NCI-H187 (cell line): ENCODE data around the gene MORF4L1.
"Not testable (repeated sequence)": the region's sequence is repeated elsewhere in the genome, so short reads cannot be mapped to it uniquely, and the experiment has no call there.

ENCODE experiments used
- DNase-seq, 2 experiments: peaks; one replicate each; lab custom pipeline; 2025; lab: John Stamatoyannopoulos, UW

Gene MORF4L1

GRCh38 chr15:78927077-78927790 lies 54.5 kb downstream of the MORF4L1 start:
- DNase-seq = no peak

GRCh38 chr15:78928176-78928575 lies 55.5 kb downstream of the MORF4L1 start:
- DNase-seq = not testable (repeated sequence)

GRCh38 chr15:78928616-78929093 lies 56.0 kb downstream of the MORF4L1 start:
- DNase-seq = no peak

GRCh38 chr15:78929536-78930264 lies 57.0 kb downstream of the MORF4L1 start:
- DNase-seq = no peak

- no peak for DNase-seq
Measured at GRCh38 chr15:78930577-78931388, 58.1 kb downstream of the MORF4L1 start.

GRCh38 chr15:78931439-78932257 lies 59.0 kb downstream of the MORF4L1 start:
- DNase-seq = no peak

GRCh38 chr15:78932258-78932808 lies 59.6 kb downstream of the MORF4L1 start:
- no peak for DNase-seq

GRCh38 chr15:78933187-78933822 lies 60.6 kb downstream of the MORF4L1 start:
- DNase-seq = no peak

- DNase-seq = no peak
Measured at GRCh38 chr15:78933823-78934654, 61.3 kb downstream of the MORF4L1 start.

GRCh38 chr15:78934655-78935023 lies 61.9 kb downstream of the MORF4L1 start:
- no peak for DNase-seq

- DNase-seq = no peak
Measured at GRCh38 chr15:78937132-78937739, 64.5 kb downstream of the MORF4L1 start.

- no peak for DNase-seq
Measured at GRCh38 chr15:78938658-78939488, 66.2 kb downstream of the MORF4L1 start.

GRCh38 chr15:78942741-78943140 lies 70.1 kb downstream of the MORF4L1 start:
- no peak for DNase-seq

GRCh38 chr15:78943692-78944091 lies 71.0 kb downstream of the MORF4L1 start:
- DNase-seq = no peak

GRCh38 chr15:78944202-78944625 lies 71.5 kb downstream of the MORF4L1 start:
- DNase-seq = no peak

- DNase-seq = peak; percentile 18 to 57
Measured at GRCh38 chr15:78944669-78945407, 72.1 kb downstream of the MORF4L1 start, which contains the start of gene CTSH. Gene CTSH, minus strand, starts transcription at chr15:78945046. Its CDS starts 65 bp downstream, at chr15:78944981.

GRCh38 chr15:78946493-78946892 lies 73.8 kb downstream of the MORF4L1 start:
- DNase-seq = no peak

GRCh38 chr15:78947506-78947905 lies 74.8 kb downstream of the MORF4L1 start:
- DNase-seq = no peak
